Peyer's patch (tissue), 4 donors: ENCODE data around the gene TMEM174. TPM values are rescaled to one million over a fixed set of nuclear protein-coding genes. Genes with fewer than 3 reads are reported as not detected.
A peak's percentile ranks its signal among the peaks of the same experiment; 100 is the strongest.

Experiments
- DNase-seq, 3 donors: peaks; one replicate each; pipeline ENCODE4 v3.0.0-alpha.2; 2017 to 2019
- H3K27ac ChIP-seq, 4 donors: fragments of 200-600 bp; sonication (generic); one replicate each; pipeline ENCODE4 v1.5.1; 2016 to 2019
- H3K27me3 ChIP-seq, 2 donors: fragments of 200-600 bp; sonication (generic); one replicate each; pipeline ENCODE4 v1.5.1; 2019
- H3K36me3 ChIP-seq, 3 donors: fragments of 200-600 bp; sonication (generic); one replicate each; pipeline ENCODE4 v1.5.1; 2016 to 2019
- H3K4me1 ChIP-seq, 4 donors: fragments of 200-600 bp; sonication (generic); one replicate each; pipeline ENCODE4 v1.5.1; 2016 to 2019
- H3K4me3 ChIP-seq, 4 donors: fragments of 200-600 bp; sonication (generic); 1 replicate in 3 of 4; 2 replicates in 1 of 4; pipeline ENCODE4 v1.5.1; 2016 to 2019; ENCODE audit warnings: mild to moderate bottlenecking in 1 of 4
- H3K9me3 ChIP-seq, 4 donors: fragments of 200-600 bp; sonication (generic); one replicate each; pipeline ENCODE4 v1.5.1; 2016 to 2019; ENCODE audit warnings: mild to moderate bottlenecking in 1 of 4
- CTCF ChIP-seq, 6 experiments: fragments of 450-650 bp in 4 of 6; fragments of 200-600 bp in 2 of 6; sonication (generic) in 1 of 6; IDR thresholded peaks; one replicate each; pipeline ENCODE4 v1.5.1; 2017 to 2019; ENCODE audit warnings: antibody characterized with exemption in 6 of 6, mild to moderate bottlenecking in 3 of 6, moderate library complexity in 1 of 6
- POLR2A ChIP-seq, 2 donors: fragments of 450-650 bp; IDR thresholded peaks; one replicate each; pipeline ENCODE4 v1.5.1; 2017; ENCODE audit warnings: antibody characterized with exemption in 2 of 2, mild to moderate bottlenecking in 2 of 2, moderate library complexity in 2 of 2
- total RNA-seq, 4 donors: library from RNA; depleted of rRNA; stranded (reverse); fragments of >200 nt; gene quantifications; one replicate each; pipeline ENCODE4 v1.1.0, GENCODE V29; 2016

Gene TMEM174
- total RNA-seq, 4 donors from 2014 or later = not detected

GRCh38 chr5:73180566-73180965 lies 7.6 kb downstream of the TMEM174 start:
- peaks cover 0 to 4% (median 2%) of the 10 kb centered on the region in 4 donors for H3K9me3 ChIP-seq
- H3K27ac ChIP-seq = no peak overlapping the region

GRCh38 chr5:73182307-73182706 lies 9.3 kb downstream of the TMEM174 start:
- Histone ChIP-seq H3K36me3 (no peaks in the 10 kb centered on the region), H3K4me1 (no peaks in the 10 kb centered on the region), H3K27me3 (no peaks in the 10 kb centered on the region), H3K9me3 (peaks cover 0 to 4% (median 2%) of the 10 kb centered on the region in 4 donors), H3K4me3 (no peak overlapping the region), H3K27ac (peak overlapping the region in 3 of 4 donors; percentile 10 to 97 (median 92))
- DNase-seq = no peak
- TF ChIP-seq POLR2A (IDR thresholded peaks at IDR 0.05) (no peak), CTCF (IDR thresholded peaks at IDR 0.05) (no peak)

More at GRCh38 chr5:73180566-73180965, 7.6 kb downstream of the TMEM174 start:
- Histone ChIP-seq H3K4me1 (no peaks in the 10 kb centered on the region), H3K36me3 (no peaks in the 10 kb centered on the region), H3K4me3 (no peak overlapping the region), H3K27me3 (no peaks in the 10 kb centered on the region)
- no peak for DNase-seq
- TF ChIP-seq CTCF (IDR thresholded peaks at IDR 0.05) (no peak), POLR2A (IDR thresholded peaks at IDR 0.05) (no peak)

GRCh38 chr5:73183000-73183399 lies 10.0 kb downstream of the TMEM174 start:
- H3K27ac ChIP-seq = peak overlapping the region in 3 of 4 donors; percentile 10 to 97 (median 92)
- TF ChIP-seq CTCF (IDR thresholded peaks at IDR 0.05) = no peak
- no peak for TF ChIP-seq POLR2A (IDR thresholded peaks at IDR 0.05)
- no peaks in the 10 kb centered on the region for H3K4me1 ChIP-seq
- H3K9me3 ChIP-seq = peaks cover 0 to 4% (median 2%) of the 10 kb centered on the region in 4 donors
- no peaks in the 10 kb centered on the region for H3K36me3 ChIP-seq
- DNase-seq = no peak
- H3K27me3 ChIP-seq = no peaks in the 10 kb centered on the region
- no peak overlapping the region for H3K4me3 ChIP-seq

- Histone ChIP-seq H3K27ac (peak overlapping the region in 3 of 4 donors; percentile 72 to 97 (median 92)), H3K27me3 (no peaks in the 10 kb centered on the region), H3K4me1 (no peaks in the 10 kb centered on the region), H3K9me3 (peaks cover 0 to 4% (median 2%) of the 10 kb centered on the region in 4 donors), H3K4me3 (peak overlapping the region in 2 of 4 donors; percentile 32 to 34), H3K36me3 (no peaks in the 10 kb centered on the region)
- TF ChIP-seq CTCF (IDR thresholded peaks at IDR 0.05) = no peak
- peak; percentile 72 to 85 for TF ChIP-seq POLR2A (IDR thresholded peaks at IDR 0.05)
- peak in 2 of 3 donors; percentile 81 to 82 for DNase-seq
Measured at GRCh38 chr5:73183481-73183891, 10.5 kb downstream of the TMEM174 start.

GRCh38 chr5:73186976-73187375 lies 14.0 kb downstream of the TMEM174 start:
- H3K4me3 ChIP-seq = no peak overlapping the region
- peaks cover 0 to 4% (median 2%) of the 10 kb centered on the region in 4 donors for H3K9me3 ChIP-seq
- H3K27me3 ChIP-seq = no peaks in the 10 kb centered on the region
- no peak for DNase-seq
- no peak overlapping the region for H3K27ac ChIP-seq
- peaks cover 0 to 25% (median 0%) of the 10 kb centered on the region in 4 donors for H3K4me1 ChIP-seq
- no peaks in the 10 kb centered on the region for H3K36me3 ChIP-seq
- no peak for TF ChIP-seq CTCF (IDR thresholded peaks at IDR 0.05)
- TF ChIP-seq POLR2A (IDR thresholded peaks at IDR 0.05) = no peak
